K562 (cell line): Measurements from ENCODE around the gene RNF25. TPM values are rescaled to one million over a fixed set of nuclear protein-coding genes. Genes with fewer than 3 reads are reported as not detected.

Experiments used
- ATAC-seq: fragments of 200-7000 bp; cut with Tn5 transposase; 3 replicates; pipeline ENCODE4 v1.9.1; 2020; ENCODE audit warnings: moderate library complexity
- BruUV-seq: library from RNA; stranded (reverse); fragments of 400-500 nt; replicated peaks from 2 replicates; lab custom pipeline; 2021; lab: Mats Ljungman, UMichigan
- CTCF ChIA-PET: fragments of 300-600 bp; formaldehyde crosslinking; extraction: SDS; loops from one replicate; lab custom pipeline; 2021; ENCODE audit warnings: low intra/inter-chr PET ratio; lab: Yijun Ruan, JAX
- POLR2A ChIA-PET: fragments of 300-600, 350-650 bp; sonication (Branson Sonifier 250); formaldehyde crosslinking; extraction: SDS; loops from one replicate; lab custom pipeline; 2021; ENCODE audit warnings: antibody characterized with exemption, inconsistent platforms; lab: Yijun Ruan, JAX
- DNase-seq, 4 experiments: peaks; one replicate each; pipeline versions ENCODE4 v3.0.0 to v3.0.0-alpha.2; 2011 to 2018; ENCODE audit warnings: low spot score in 3 of 4, mixed read lengths in 3 of 4; ENCODE audit errors: extremely low read depth in 1 of 4
- FAIRE-seq: peaks from 2 replicates; lab custom pipeline; 2011; peaks lifted over from hg19 to GRCh38; lab: Jason Lieb, UNC
- H2AFZ ChIP-seq: 2 replicates; pipeline ENCODE4 v1.6.0; 2011; ENCODE audit warnings: low read depth, low read length, control low read depth, inconsistent platforms
- H3K27ac ChIP-seq: fragments of 200-600 bp; 3 replicates; pipeline ENCODE4 v1.8.0; 2011; ENCODE audit warnings: low read depth, mild to moderate bottlenecking, control low read depth, inconsistent platforms, low read length, moderate library complexity, mixed read lengths; ENCODE audit errors: extremely low read depth
- H3K27me3 ChIP-seq, 2 experiments: fragments of 300-600 bp in 1 of 2; 2 replicates in 1 of 2; 3 replicates in 1 of 2; pipeline versions ENCODE4 v1.6.0 to v1.8.0; 2011; ENCODE audit warnings: inconsistent platforms in 2 of 2, low read length in 2 of 2, mild to moderate bottlenecking in 1 of 2, mixed read lengths in 1 of 2, moderate library complexity in 1 of 2; ENCODE audit not compliant: control insufficient read depth in 2 of 2, insufficient read depth in 2 of 2
- H3K36me3 ChIP-seq: fragments of 300-600 bp; 3 replicates; pipeline ENCODE4 v1.8.0; 2011; ENCODE audit warnings: mild to moderate bottlenecking, low read length, inconsistent platforms; ENCODE audit not compliant: control insufficient read depth, insufficient read depth
- H3K4me1 ChIP-seq, 2 experiments: fragments of 200-600 bp in 1 of 2; replicated peaks in 1 of 2; 2 replicates in 1 of 2; 3 replicates in 1 of 2; pipeline versions ENCODE4 v1.5.1 to v1.8.0; 2011; ENCODE audit warnings: inconsistent platforms in 2 of 2, low read length in 2 of 2, mild to moderate bottlenecking in 1 of 2, mixed read lengths in 1 of 2, moderate library complexity in 1 of 2; ENCODE audit not compliant: control insufficient read depth in 2 of 2, insufficient read depth in 2 of 2
- H3K4me2 ChIP-seq: 2 replicates; pipeline ENCODE4 v1.6.1; 2011; ENCODE audit warnings: low read length, control low read depth, inconsistent platforms, mixed read lengths; ENCODE audit not compliant: insufficient read depth
- H3K4me3 ChIP-seq: fragments of 200-600 bp; sonication (generic), shearing (Covaris generic); 2 replicates; pipeline ENCODE4 v1.5.1; 2016; ENCODE audit warnings: control low read depth, inconsistent platforms
- H3K79me2 ChIP-seq: fragments of 200-600 bp; 3 replicates; pipeline ENCODE4 v1.8.0; 2011; ENCODE audit warnings: low read length, inconsistent platforms; ENCODE audit not compliant: control insufficient read depth, insufficient read depth
- H3K9ac ChIP-seq, 2 experiments: 2 replicates each; pipeline versions ENCODE4 v1.6.0 to v1.6.1; 2011; ENCODE audit warnings: low read depth in 2 of 2, low read length in 2 of 2, control low read depth in 1 of 2, inconsistent platforms in 1 of 2, mild to moderate bottlenecking in 1 of 2, mixed read lengths in 1 of 2; ENCODE audit not compliant: insufficient read depth in 1 of 2
- H3K9me1 ChIP-seq: one replicate; pipeline ENCODE4 v1.6.0; 2011; ENCODE audit warnings: inconsistent platforms, mild to moderate bottlenecking, low read length, moderate library complexity; ENCODE audit not compliant: control insufficient read depth, insufficient read depth
- H3K9me3 ChIP-seq: replicated peaks from 2 replicates; pipeline ENCODE4 v1.5.1; 2011; ENCODE audit warnings: low read depth, low read length, inconsistent platforms; ENCODE audit not compliant: control insufficient read depth, insufficient read depth
- H4K20me1 ChIP-seq: replicated peaks from 2 replicates; pipeline ENCODE4 v1.6.1; 2011; ENCODE audit warnings: low read length, inconsistent platforms, mixed read lengths; ENCODE audit not compliant: control insufficient read depth, insufficient read depth
- DMBX1 ChIP-seq: fragments of 250-450 bp; sonication (Bioruptor Pico); IDR thresholded peaks from 2 replicates; pipeline ENCODE4 v1.8.0; 2022; ENCODE audit warnings: inconsistent platforms, mild to moderate bottlenecking, moderate library complexity, borderline replicate concordance
- DNMT1 ChIP-seq: fragments of 450-650 bp; IDR thresholded peaks from 2 replicates; pipeline ENCODE4 v1.6.1; 2016; ENCODE audit warnings: antibody characterized with exemption, mild to moderate bottlenecking
- EWSR1 ChIP-seq: fragments of 450-650 bp; IDR thresholded peaks from 2 replicates; pipeline ENCODE4 v1.6.1; 2018; ENCODE audit warnings: borderline replicate concordance, mild to moderate bottlenecking, low read depth, moderate library complexity; ENCODE audit not compliant: partially characterized antibody
- ILK ChIP-seq: fragments of 450-650 bp; IDR thresholded peaks from 2 replicates; pipeline ENCODE4 v1.6.1; 2016; ENCODE audit warnings: missing genetic modification characterization, low read depth, mild to moderate bottlenecking, missing compliant biosample characterization, moderate library complexity, borderline replicate concordance
- MED1 ChIP-seq: sonication (generic); formaldehyde crosslinking; IDR thresholded peaks from 2 replicates; pipeline ENCODE4 v1.8.1; 2023; ENCODE audit warnings: missing genetic modification reagents, borderline replicate concordance
- MEF2A ChIP-seq: IDR thresholded peaks from 2 replicates; pipeline ENCODE4 v1.6.1; 2011; ENCODE audit warnings: low read depth, mild to moderate bottlenecking, low read length, moderate library complexity; ENCODE audit not compliant: control insufficient read depth
- POLR2H ChIP-seq: IDR thresholded peaks from 2 replicates; pipeline ENCODE4 v1.6.1; 2016; ENCODE audit warnings: missing genetic modification characterization, low read depth, mild to moderate bottlenecking, control low read depth, missing compliant biosample characterization, moderate library complexity
- SAFB2 ChIP-seq: fragments of 200-400 bp; formaldehyde crosslinking; IDR thresholded peaks from 2 replicates; pipeline ENCODE4 v1.6.1; 2018; ENCODE audit warnings: borderline replicate concordance, low read length, low read depth, moderate library complexity; ENCODE audit not compliant: severe bottlenecking
- ZFPM2 ChIP-seq: fragments of 250-450 bp; sonication (Bioruptor Pico); IDR thresholded peaks from 2 replicates; pipeline ENCODE4 v1.5.1; 2022; ENCODE audit warnings: mild to moderate bottlenecking
- ZNF140 ChIP-seq: fragments of 250-450 bp; sonication (Bioruptor Pico); IDR thresholded peaks from 2 replicates; pipeline ENCODE4 v1.8.0; 2021; ENCODE audit warnings: moderate library complexity, mild to moderate bottlenecking, inconsistent platforms
- WGBS: fragments of 100-300 bp; shearing (Covaris generic); methylation state at CpG from one replicate; pipeline ENCODE4 v1.1.6; 2016; ENCODE audit warnings: low coverage, mixed read lengths; ENCODE audit not compliant: insufficient coverage; ENCODE audit errors: missing lambda C conversion rate; 5-methylcytosine and 5-hydroxymethylcytosine counted together
- in situ Hi-C: fragments of 300-500 bp; cut with MboI; formaldehyde crosslinking; loops from 4 replicates; pipeline ENCODE4 v1.15.0; 2018; ENCODE audit warnings: inconsistent platforms, mixed read lengths
- intact Hi-C: fragments of 100-400 bp; cut with micrococcal nuclease; formaldehyde crosslinking; loops from 2 replicates; pipeline ENCODE4 v1.14.2; 2022
- polyA plus RNA-seq, 8 experiments: library from polyadenylated mRNA; depleted of rRNA in 4 of 8; stranded (reverse) in 5 of 8; unstranded in 3 of 8; fragments of >200 nt; fragmentation: Nextera tagmentation in 2 of 8; fragmentation: Illumina TruSeq in 1 of 8; extraction: Ambion mirVana in 2 of 8; extraction: Trizol in 1 of 8; gene quantifications; 2 replicates each; pipeline versions ENCODE4 v1.2.1 to v1.2.3, GENCODE V29; 2011 to 2014; ENCODE audit warnings: inconsistent platforms in 1 of 8, missing spikeins in 1 of 8
- total RNA-seq, 7 experiments: library from RNA; depleted of rRNA in 6 of 7; stranded (reverse); fragments of >200 nt in 6 of 7; fragmentation: Illumina TruSeq in 2 of 7; extraction: Trizol in 2 of 7; gene quantifications; 2 replicates each; pipeline versions ENCODE4 v1.2.1 to v1.2.3, GENCODE V29; 2011 to 2021; ENCODE audit warnings: low replicate concordance in 1 of 7
- TF ChIP-seq, protein P1 (sequence below): sonication (generic); formaldehyde crosslinking; IDR thresholded peaks from 2 replicates; pipeline ENCODE4 v1.8.1; 2023; ENCODE audit warnings: mild to moderate bottlenecking, missing genetic modification reagents

The RNF25 gene
- total and polyA plus RNA-seq, 9 of the 15 experiments (the other 6 are each of a cell fraction or from before 2014, with no cell fraction given), result 2.3 to 49.8 (median 20.5) TPM

DNA sequence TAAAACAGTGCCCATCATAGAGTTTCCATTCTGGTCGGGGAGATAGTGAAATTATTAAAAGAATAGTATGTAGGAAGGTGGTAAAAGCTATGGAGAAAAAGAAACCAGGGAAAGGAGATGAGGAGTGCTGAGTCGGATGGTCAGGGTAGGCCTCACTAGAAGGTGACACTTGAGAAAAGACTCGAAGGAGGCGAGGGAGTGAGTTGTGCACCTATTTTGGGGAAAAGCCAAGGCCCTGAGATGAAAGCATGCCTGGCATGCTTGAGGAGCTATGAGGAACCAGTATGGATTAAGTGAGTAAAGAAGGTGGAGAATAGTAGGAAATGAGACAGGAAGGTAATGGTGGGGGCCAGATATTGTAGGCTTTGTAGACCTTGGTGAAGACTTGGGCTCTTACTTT lies 31.5 kb upstream of the RNF25 start:
- WGBS, result 39% methylated on average over 4 of the region's 4 CpGs
- no peak for TF ChIP-seq POLR2H (tag)
- TF ChIP-seq SAFB2, result no peak
- no peak for TF ChIP-seq ZFPM2 (CRISPR knock-in tag)
- TF ChIP-seq, protein P1, sequence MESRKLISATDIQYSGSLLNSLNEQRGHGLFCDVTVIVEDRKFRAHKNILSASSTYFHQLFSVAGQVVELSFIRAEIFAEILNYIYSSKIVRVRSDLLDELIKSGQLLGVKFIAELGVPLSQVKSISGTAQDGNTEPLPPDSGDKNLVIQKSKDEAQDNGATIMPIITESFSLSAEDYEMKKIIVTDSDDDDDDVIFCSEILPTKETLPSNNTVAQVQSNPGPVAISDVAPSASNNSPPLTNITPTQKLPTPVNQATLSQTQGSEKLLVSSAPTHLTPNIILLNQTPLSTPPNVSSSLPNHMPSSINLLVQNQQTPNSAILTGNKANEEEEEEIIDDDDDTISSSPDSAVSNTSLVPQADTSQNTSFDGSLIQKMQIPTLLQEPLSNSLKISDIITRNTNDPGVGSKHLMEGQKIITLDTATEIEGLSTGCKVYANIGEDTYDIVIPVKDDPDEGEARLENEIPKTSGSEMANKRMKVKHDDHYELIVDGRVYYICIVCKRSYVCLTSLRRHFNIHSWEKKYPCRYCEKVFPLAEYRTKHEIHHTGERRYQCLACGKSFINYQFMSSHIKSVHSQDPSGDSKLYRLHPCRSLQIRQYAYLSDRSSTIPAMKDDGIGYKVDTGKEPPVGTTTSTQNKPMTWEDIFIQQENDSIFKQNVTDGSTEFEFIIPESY (CRISPR knock-in tag), result no peak
- no peak for TF ChIP-seq DNMT1
- no peak for TF ChIP-seq DMBX1 (CRISPR knock-in tag)
- no peak for TF ChIP-seq ILK (tag)
- TF ChIP-seq EWSR1, result no peak
- TF ChIP-seq MEF2A, result no peak
- TF ChIP-seq MED1, result no peak
- TF ChIP-seq ZNF140 (CRISPR knock-in tag), result no peak
- CTCF ChIA-PET, result no interaction called here

More for the DNA sequence above, 31.5 kb upstream of the RNF25 start:
- intact Hi-C loops (no loop called here), in situ Hi-C loops (no loop called here)
- FAIRE-seq (no peak), ATAC-seq (no peak), DNase-seq (no peak)
- no peaks in the 10 kb centered on the region for H3K79me2 ChIP-seq
- no peak overlapping the region for H3K4me2 ChIP-seq
- no peak overlapping the region for H3K4me3 ChIP-seq
- POLR2A ChIA-PET, result no interaction called here
- no peaks in the 10 kb centered on the region for H3K27me3 ChIP-seq
- no peaks in the 10 kb centered on the region for H3K36me3 ChIP-seq
- no peak overlapping the region for H3K27ac ChIP-seq
- no TSS peak for BruUV-seq
- H3K9ac ChIP-seq, result no peak overlapping the region
- no peaks in the 10 kb centered on the region for H4K20me1 ChIP-seq
- H3K9me3 ChIP-seq, result no peaks in the 10 kb centered on the region
- no peaks in the 10 kb centered on the region for H3K9me1 ChIP-seq
- H2AFZ ChIP-seq, result no peak overlapping the region
- no peaks in the 10 kb centered on the region; a peak in 1 of 5 replicates for H3K4me1 ChIP-seq
